CD4-positive, alpha-beta T cell (primary cell): Measurements from ENCODE around the gene LIN28B. TPM values are rescaled to one million over a fixed set of nuclear protein-coding genes. Genes with fewer than 3 reads are reported as not detected.

Experiments used
- ATAC-seq: fragments of 200-7000 bp; cut with Tn5 transposase; one replicate; pipeline ENCODE4 v1.10.0; 2022; ENCODE audit warnings: mild to moderate bottlenecking; ENCODE audit not compliant: poor library complexity
- CTCF ChIA-PET: fragments of 350-600 bp; sonication (Branson Sonifier 250); formaldehyde crosslinking; loops from one replicate; lab custom pipeline; 2021; ENCODE audit warnings: antibody characterized with exemption, inconsistent platforms; lab: Charles Lee
- POLR2A ChIA-PET: fragments of 350-600 bp; sonication (Branson Sonifier 250); formaldehyde crosslinking; loops from one replicate; lab custom pipeline; 2021; ENCODE audit warnings: antibody characterized with exemption, inconsistent platforms; lab: Charles Lee
- DNase-seq, 14 experiments: peaks; one replicate each; pipeline ENCODE4 v3.0.0-alpha.2; 2013 to 2020; ENCODE audit warnings: mixed read lengths in 2 of 14
- H3K27ac ChIP-seq, 2 donors: one replicate each; pipeline versions ENCODE4 v1.5.1 to v1.7.0; 2013; ENCODE audit warnings: low read length in 2 of 2, low read depth in 1 of 2, mild to moderate bottlenecking in 1 of 2
- H3K27me3 ChIP-seq, 2 experiments: 1 replicate in 1 of 2; 2 replicates in 1 of 2; pipeline versions ENCODE4 v1.6.1 to v1.7.0; 2013; ENCODE audit warnings: low read length in 2 of 2, control low read depth in 1 of 2, mild to moderate bottlenecking in 1 of 2, moderate library complexity in 1 of 2; ENCODE audit not compliant: insufficient read depth in 2 of 2, control insufficient read depth in 1 of 2
- H3K36me3 ChIP-seq: one replicate; pipeline ENCODE4 v1.6.1; 2013; ENCODE audit warnings: low read length, control low read depth; ENCODE audit not compliant: insufficient read depth
- H3K4me1 ChIP-seq: one replicate; pipeline ENCODE4 v1.6.1; 2013; ENCODE audit warnings: low read length, control low read depth; ENCODE audit not compliant: insufficient read depth
- H3K4me3 ChIP-seq: one replicate; pipeline ENCODE4 v1.5.1; 2013; ENCODE audit warnings: mild to moderate bottlenecking, low read length, moderate library complexity
- H3K9me3 ChIP-seq, 2 experiments: 1 replicate in 1 of 2; 2 replicates in 1 of 2; pipeline versions ENCODE4 v1.6.1 to v1.7.0; 2013; ENCODE audit warnings: low read length in 2 of 2, mild to moderate bottlenecking in 2 of 2, control low read depth in 1 of 2, moderate library complexity in 1 of 2; ENCODE audit not compliant: control insufficient read depth in 1 of 2, insufficient read depth in 1 of 2
- H3K27ac Mint-ChIP-seq: one replicate; pipeline ENCODE4 v1.8.0; 2020; ENCODE audit warnings: mixed read lengths
- H3K27me3 Mint-ChIP-seq: one replicate; pipeline ENCODE4 v1.8.0; 2021; ENCODE audit warnings: mixed read lengths
- H3K36me3 Mint-ChIP-seq: one replicate; pipeline ENCODE4 v1.8.0; 2021; ENCODE audit warnings: low read depth, mixed read lengths
- H3K4me1 Mint-ChIP-seq: one replicate; pipeline ENCODE4 v1.8.0; 2021; ENCODE audit warnings: low read depth, mixed read lengths
- H3K4me3 Mint-ChIP-seq: one replicate; pipeline ENCODE4 v1.8.0; 2020; ENCODE audit warnings: mild to moderate bottlenecking, mixed read lengths
- H3K9me3 Mint-ChIP-seq: one replicate; pipeline ENCODE4 v1.8.0; 2020; ENCODE audit warnings: mixed read lengths
- CTCF ChIP-seq: fragments of 200-600 bp; IDR thresholded peaks from one replicate; pipeline ENCODE4 v1.8.0; 2022; ENCODE audit warnings: antibody characterized with exemption, mild to moderate bottlenecking
- intact Hi-C, 2 experiments: fragments of 100-400 bp; cut with DNase I in 1 of 2; cut with micrococcal nuclease in 1 of 2; formaldehyde crosslinking; loops; one replicate each; pipeline versions ENCODE4 v1.15.1 to v1.9.0; 2023 to 2025; cut with DNase I, micrococcal nuclease
- total RNA-seq, 174 experiments: library from RNA in 2 of 174; stranded (reverse) in 2 of 174; gene quantifications; one replicate each; pipeline ENCODE4 v1.2.3 and lab custom pipeline; 2021 to 2026

The LIN28B gene
- total RNA-seq, 2 experiments from 2014 or later, result not detected

- Mint-ChIP-seq H3K27ac (no peak overlapping the region), H3K27me3 (peaks cover 47% of the 10 kb centered on the region), H3K4me3 (no peak overlapping the region), H3K9me3 (no peaks in the 10 kb centered on the region), H3K36me3 (no peaks in the 10 kb centered on the region), H3K4me1 (no peaks in the 10 kb centered on the region)
- ChIA-PET POLR2A (no interaction called here), CTCF (no interaction called here)
- Histone ChIP-seq H3K36me3 (no peaks in the 10 kb centered on the region), H3K4me1 (no peaks in the 10 kb centered on the region), H3K4me3 (no peak overlapping the region), H3K27ac (no peak overlapping the region), H3K27me3 (peaks cover 0 to 5% of the 10 kb centered on the region in 2 experiments), H3K9me3 (no peaks in the 10 kb centered on the region)
- no peak for TF ChIP-seq CTCF
- intact Hi-C loops, result no loop called here
- DNase-seq, result no peak
- no peak for ATAC-seq
Observed at GRCh38 chr6:104930939-104931338, 26.0 kb upstream of the LIN28B start.

- Histone ChIP-seq H3K4me1 (peaks cover 8% of the 10 kb centered on the region), H3K4me3 (no peak overlapping the region), H3K36me3 (no peaks in the 10 kb centered on the region), H3K9me3 (peaks cover 0 to 20% of the 10 kb centered on the region in 2 experiments), H3K27me3 (peaks cover 21 to 39% of the 10 kb centered on the region in 2 experiments), H3K27ac (no peak overlapping the region)
- intact Hi-C loops, result no loop called here
- H3K27me3 Mint-ChIP-seq, result peaks cover 60% of the 10 kb centered on the region
- DNase-seq (no peak), ATAC-seq (no peak)
- ChIA-PET CTCF (no interaction called here), POLR2A (no interaction called here)
- no peak for TF ChIP-seq CTCF
- peaks cover 3% of the 10 kb centered on the region for H3K9me3 Mint-ChIP-seq
- H3K27ac Mint-ChIP-seq, result no peak overlapping the region
- no peaks in the 10 kb centered on the region for H3K36me3 Mint-ChIP-seq
- peaks cover 12% of the 10 kb centered on the region for H3K4me1 Mint-ChIP-seq
- no peak overlapping the region for H3K4me3 Mint-ChIP-seq
Observed at GRCh38 chr6:104936766-104937535, 20.0 kb upstream of the LIN28B start.

- Histone ChIP-seq H3K4me1 (peaks cover 8% of the 10 kb centered on the region), H3K27me3 (peaks cover 19 to 64% of the 10 kb centered on the region in 2 experiments), H3K9me3 (peaks cover 0 to 20% of the 10 kb centered on the region in 2 experiments), H3K27ac (no peak overlapping the region), H3K36me3 (no peaks in the 10 kb centered on the region), H3K4me3 (no peak overlapping the region)
- Mint-ChIP-seq H3K9me3 (peaks cover 3% of the 10 kb centered on the region), H3K36me3 (no peaks in the 10 kb centered on the region), H3K27me3 (peaks cover 64% of the 10 kb centered on the region), H3K4me1 (peaks cover 12% of the 10 kb centered on the region), H3K27ac (no peak overlapping the region), H3K4me3 (no peak overlapping the region)
- intact Hi-C loops, result no loop called here
- CTCF ChIA-PET, result no interaction called here
- POLR2A ChIA-PET, result no interaction called here
- DNase-seq (peak in 1 of 14 experiments; percentile 14), ATAC-seq (no peak)
- no peak for TF ChIP-seq CTCF
Observed at GRCh38 chr6:104940238-104940892, 16.5 kb upstream of the LIN28B start.
